Muscle layer of colon (tissue), 2 donors: Measurements from ENCODE around the gene ANKRD13B.
"Not testable (repeated sequence)": the region's sequence is repeated elsewhere in the genome, so short reads cannot be mapped to it uniquely, and the experiment has no call there.

ENCODE experiments used
- H3K27ac ChIP-seq: one replicate; pipeline ENCODE4 v1.7.0; 2013; ENCODE audit warnings: low read depth, mild to moderate bottlenecking, low read length, moderate library complexity
- H3K27me3 ChIP-seq, 2 donors: one replicate each; pipeline ENCODE4 v1.7.0; 2013; ENCODE audit warnings: low read length in 2 of 2, mild to moderate bottlenecking in 2 of 2; ENCODE audit not compliant: insufficient read depth in 2 of 2, control insufficient read depth in 1 of 2
- H3K36me3 ChIP-seq: one replicate; pipeline ENCODE4 v1.7.0; 2013; ENCODE audit warnings: mild to moderate bottlenecking, low read length; ENCODE audit not compliant: insufficient read depth
- H3K4me1 ChIP-seq: one replicate; pipeline ENCODE4 v1.7.0; 2013; ENCODE audit warnings: mild to moderate bottlenecking, low read length; ENCODE audit not compliant: insufficient read depth
- H3K4me3 ChIP-seq, 2 donors: one replicate each; pipeline ENCODE4 v1.7.0; 2013; ENCODE audit warnings: low read length in 2 of 2, low read depth in 1 of 2, mild to moderate bottlenecking in 1 of 2, moderate library complexity in 1 of 2
- H3K9ac ChIP-seq: one replicate; pipeline ENCODE4 v1.7.0; 2013; ENCODE audit warnings: low read length
- H3K9me3 ChIP-seq: one replicate; pipeline ENCODE4 v1.7.0; 2013; ENCODE audit warnings: mild to moderate bottlenecking, low read length
- donor health status: abdominal sarcoma.
- donor health status: Adenocarcinoma of cecum.

Gene ANKRD13B

GRCh38 chr17:29651913-29652312, 59.0 kb downstream of the ANKRD13B start:
- not testable (repeated sequence) for H3K9me3 ChIP-seq, H3K27ac ChIP-seq, H3K4me3 ChIP-seq, H3K4me1 ChIP-seq, H3K27me3 ChIP-seq, H3K36me3 ChIP-seq, H3K9ac ChIP-seq

GRCh38 chr17:29652976-29653375, 60.0 kb downstream of the ANKRD13B start:
- no peak overlapping the region for H3K4me3 ChIP-seq
- no peak overlapping the region for H3K27ac ChIP-seq
- H3K9ac ChIP-seq: no peak overlapping the region
- no peaks in the 10 kb centered on the region for H3K9me3 ChIP-seq
- H3K4me1 ChIP-seq: no peaks in the 10 kb centered on the region
- peaks cover 5% of the 10 kb centered on the region for H3K36me3 ChIP-seq
- H3K27me3 ChIP-seq: no peaks in the 10 kb centered on the region

GRCh38 chr17:29653995-29654714, 61.2 kb downstream of the ANKRD13B start:
- no peaks in the 10 kb centered on the region for H3K9me3 ChIP-seq
- no peaks in the 10 kb centered on the region for H3K27me3 ChIP-seq
- H3K36me3 ChIP-seq: no peaks in the 10 kb centered on the region
- H3K4me1 ChIP-seq: no peaks in the 10 kb centered on the region
- no peak overlapping the region for H3K9ac ChIP-seq
- no peak overlapping the region for H3K27ac ChIP-seq
- no peak overlapping the region for H3K4me3 ChIP-seq

GRCh38 chr17:29655323-29655722, 62.4 kb downstream of the ANKRD13B start:
- Histone ChIP-seq H3K4me1 (no peaks in the 10 kb centered on the region), H3K9me3 (no peaks in the 10 kb centered on the region), H3K27me3 (no peaks in the 10 kb centered on the region), H3K9ac (no peak overlapping the region), H3K4me3 (no peak overlapping the region), H3K36me3 (no peaks in the 10 kb centered on the region), H3K27ac (no peak overlapping the region)

GRCh38 chr17:29659155-29659554, 66.2 kb downstream of the ANKRD13B start:
- Histone ChIP-seq H3K27ac (no peak overlapping the region), H3K4me3 (no peak overlapping the region), H3K4me1 (no peaks in the 10 kb centered on the region), H3K9ac (no peak overlapping the region), H3K27me3 (no peaks in the 10 kb centered on the region), H3K36me3 (no peaks in the 10 kb centered on the region), H3K9me3 (no peaks in the 10 kb centered on the region)

GRCh38 chr17:29661213-29661612, 68.3 kb downstream of the ANKRD13B start:
- H3K36me3 ChIP-seq: peaks cover 6% of the 10 kb centered on the region
- H3K27me3 ChIP-seq: no peaks in the 10 kb centered on the region
- no peak overlapping the region for H3K27ac ChIP-seq
- no peaks in the 10 kb centered on the region for H3K9me3 ChIP-seq
- no peak overlapping the region for H3K4me3 ChIP-seq
- no peak overlapping the region for H3K9ac ChIP-seq
- no peaks in the 10 kb centered on the region for H3K4me1 ChIP-seq

- Histone ChIP-seq H3K36me3 (peaks cover 19% of the 10 kb centered on the region), H3K4me1 (no peaks in the 10 kb centered on the region), H3K4me3 (no peak overlapping the region), H3K9me3 (no peaks in the 10 kb centered on the region), H3K9ac (no peak overlapping the region), H3K27ac (no peak overlapping the region), H3K27me3 (no peaks in the 10 kb centered on the region)
These were observed 70.2 kb downstream of the ANKRD13B start for GRCh38 chr17:29663155-29663554.
